Ammon's horn (tissue), 1 donor: ENCODE data around the gene SLC24A4.

Experiments
- DNase-seq: peaks from one replicate; pipeline ENCODE4 v3.0.0-alpha.2; 2016; ENCODE audit warnings: low spot score

The SLC24A4 gene

DNA sequence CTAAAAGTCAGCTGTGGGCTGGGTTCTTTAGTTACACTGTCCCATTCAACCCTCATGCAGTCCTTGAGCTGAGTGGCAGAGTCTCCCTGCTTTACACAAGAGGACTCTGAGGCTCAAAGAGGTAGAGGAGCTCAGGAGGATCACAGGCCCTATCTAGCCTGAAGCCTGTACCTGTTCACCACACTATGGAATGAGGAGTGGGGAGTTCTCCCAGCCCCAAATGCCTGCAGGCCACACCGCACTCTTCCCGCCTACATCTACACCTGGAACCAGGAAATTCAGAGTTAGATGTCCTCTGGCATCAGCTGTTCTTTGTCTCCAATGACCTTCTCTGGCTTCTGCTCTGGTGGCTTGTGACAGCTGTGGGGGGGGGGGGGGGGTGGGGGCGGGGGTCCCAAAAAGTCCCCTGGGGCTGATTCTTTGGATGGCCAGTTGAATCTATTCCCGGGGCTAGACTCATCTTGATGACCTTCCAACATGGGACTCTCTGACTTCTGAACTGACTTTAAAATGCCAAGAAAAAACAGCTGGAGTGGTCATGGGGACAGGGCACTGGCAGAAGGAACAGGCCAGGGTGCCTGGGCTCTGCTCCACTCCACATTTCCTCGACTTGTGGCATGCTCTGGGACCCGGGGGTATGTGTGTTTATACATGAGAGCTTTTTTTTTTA, 221.2 kb downstream of the SLC24A4 start:
- no peak for DNase-seq

DNA sequence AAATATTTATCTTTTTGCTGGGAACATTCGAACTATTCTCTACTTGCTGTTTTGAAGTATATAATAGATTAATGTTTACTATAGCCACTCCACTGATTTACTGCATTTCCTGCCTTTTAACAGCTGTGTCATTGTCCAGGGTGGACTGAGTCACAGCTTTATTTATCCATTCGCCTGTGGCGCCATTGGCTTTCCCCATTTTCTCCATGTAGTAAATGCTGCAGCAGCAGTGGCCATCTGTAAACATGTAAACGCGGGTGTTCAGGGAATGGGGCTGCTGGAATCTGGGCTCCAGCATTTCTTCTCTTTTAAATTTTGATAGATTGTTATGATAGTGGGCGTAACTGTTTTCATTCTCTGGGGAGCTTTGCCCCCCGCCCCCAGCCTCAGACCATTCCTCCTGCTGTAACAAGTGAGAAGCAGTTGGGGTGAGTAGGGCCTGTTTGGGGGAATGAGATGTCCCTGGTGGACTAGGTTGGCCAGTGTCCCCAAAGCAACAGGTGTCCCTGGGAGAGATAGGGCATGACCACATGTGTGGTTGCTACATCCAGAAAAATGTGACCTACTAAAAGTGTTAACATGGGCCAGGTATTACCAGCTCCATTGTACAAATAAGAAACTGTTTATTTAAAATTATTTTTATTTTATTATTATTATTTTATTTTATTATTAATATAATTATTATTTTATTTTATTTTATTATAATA, 223.5 kb downstream of the SLC24A4 start:
- DNase-seq = no peak

DNA sequence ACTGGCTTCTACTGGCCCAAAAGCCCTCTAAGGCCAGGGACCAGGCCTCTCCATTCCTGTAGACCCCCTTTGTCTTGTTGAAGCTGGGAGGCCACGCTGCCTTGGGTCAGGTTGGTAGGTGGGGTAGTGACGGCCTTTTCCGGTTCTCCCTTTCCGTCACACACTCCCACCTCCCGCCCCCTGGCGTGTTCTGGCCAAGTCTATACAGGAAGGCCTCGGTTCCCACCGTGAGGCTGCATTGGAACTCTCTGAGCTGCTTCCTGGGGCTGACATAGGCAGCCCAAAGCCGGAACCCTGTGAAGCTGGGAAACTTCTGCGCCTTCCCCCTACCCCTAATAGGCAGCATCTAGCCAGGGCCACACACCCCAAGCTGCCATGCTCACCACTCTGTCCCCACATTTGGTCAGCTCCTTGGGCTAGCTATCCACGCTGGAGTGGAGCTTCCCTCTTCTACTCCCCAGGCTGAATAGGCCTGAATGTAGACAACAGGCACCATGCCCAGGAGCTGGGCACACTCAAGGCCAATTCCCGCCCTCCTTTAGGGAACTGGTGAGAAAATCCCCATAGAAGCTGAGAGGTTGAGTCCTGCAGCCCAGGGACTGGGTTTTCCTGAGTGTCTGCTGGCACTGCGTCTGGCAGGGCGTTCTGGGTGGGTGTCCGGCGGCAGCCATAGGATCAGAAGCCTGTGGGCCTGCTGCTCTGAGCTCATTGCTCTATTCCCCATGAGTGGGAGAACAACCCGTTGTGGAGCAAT, 226.3 kb downstream of the SLC24A4 start:
- no peak for DNase-seq

DNA sequence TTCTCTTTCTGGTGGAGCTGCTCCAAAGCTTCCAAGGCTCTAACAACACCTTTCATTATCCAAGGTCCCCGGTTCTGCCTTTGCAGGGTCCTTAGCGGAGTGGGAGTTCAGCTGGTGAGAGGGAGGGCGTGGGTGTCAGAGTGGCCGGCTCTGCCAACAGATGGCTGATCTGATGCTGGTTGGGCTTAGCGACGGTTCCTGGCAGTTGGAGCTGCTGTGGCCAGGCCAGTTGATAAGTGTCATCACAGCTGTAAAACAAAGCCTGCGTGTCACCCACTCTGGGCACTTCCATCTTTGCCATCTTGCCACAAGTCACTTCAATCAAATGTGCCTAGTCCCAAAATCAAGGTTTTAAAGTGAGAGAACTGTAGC, 226.9 kb downstream of the SLC24A4 start:
- peak; percentile 40 for DNase-seq
